ENCODE measurements around the gene PDE6G. TPM values are rescaled to one million over a fixed set of nuclear protein-coding genes. Genes with fewer than 3 reads are reported as not detected.
A peak's percentile ranks its signal among the peaks of the same experiment; 100 is the strongest.

The PDE6G gene
- total RNA-seq, 1 donor from 2014 or later = not detected

- no peak for ATAC-seq
These were observed 4.1 kb upstream of the PDE6G start for GRCh38 chr17:81660441-81660840.

- ATAC-seq = no peak
These were observed 2.7 kb upstream of the PDE6G start for GRCh38 chr17:81659038-81659437.

DNA sequence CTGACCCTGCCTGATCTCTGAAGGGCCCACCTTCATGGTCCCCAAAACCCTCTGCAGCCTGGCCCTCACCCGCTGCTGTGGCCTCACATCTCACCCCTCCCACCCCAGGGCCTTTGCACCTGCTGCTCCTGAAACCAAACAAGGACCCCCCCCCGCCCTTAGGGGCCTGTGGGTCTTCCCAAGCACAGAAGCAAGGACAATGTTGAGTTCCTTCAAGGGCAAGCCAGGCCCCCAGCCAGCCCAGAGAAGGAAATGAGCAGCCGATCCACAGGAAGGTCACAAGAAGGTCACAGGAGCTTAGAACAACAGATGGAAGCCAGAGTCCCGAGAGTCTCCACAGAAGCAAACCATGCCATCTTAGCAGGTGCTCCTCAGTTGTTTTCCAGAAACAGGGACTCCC lies 493 bp upstream of the PDE6G start:
- no peak for ATAC-seq

- ATAC-seq = no peak
These were observed 794 bp downstream of the PDE6G start for GRCh38 chr17:81655378-81656117.

GRCh38 chr17:81652906-81653771 lies 3.2 kb downstream of the PDE6G start:
- no peak for ATAC-seq

DNA sequence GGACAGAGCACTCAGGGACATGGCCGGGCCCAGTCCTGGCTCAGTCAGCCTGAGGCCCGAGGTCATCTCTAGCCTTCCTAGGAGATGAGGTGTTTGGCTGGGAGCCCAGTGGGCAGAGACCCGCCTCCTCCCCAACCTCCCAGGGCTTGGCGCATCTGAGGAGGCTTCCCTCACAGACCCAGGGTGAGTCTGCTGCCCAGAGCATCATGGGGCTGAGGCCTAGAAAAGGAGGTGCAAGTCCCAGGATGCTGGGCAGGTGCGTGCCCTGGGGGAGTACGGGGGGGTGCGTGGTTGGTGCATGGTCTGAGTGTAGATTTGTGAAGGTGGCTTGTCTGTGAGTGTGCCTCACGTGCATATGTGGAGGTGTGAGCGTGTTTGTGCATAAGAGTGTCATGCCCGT lies 4.7 kb downstream of the PDE6G start:
- peak; percentile 24 for ATAC-seq

DNA sequence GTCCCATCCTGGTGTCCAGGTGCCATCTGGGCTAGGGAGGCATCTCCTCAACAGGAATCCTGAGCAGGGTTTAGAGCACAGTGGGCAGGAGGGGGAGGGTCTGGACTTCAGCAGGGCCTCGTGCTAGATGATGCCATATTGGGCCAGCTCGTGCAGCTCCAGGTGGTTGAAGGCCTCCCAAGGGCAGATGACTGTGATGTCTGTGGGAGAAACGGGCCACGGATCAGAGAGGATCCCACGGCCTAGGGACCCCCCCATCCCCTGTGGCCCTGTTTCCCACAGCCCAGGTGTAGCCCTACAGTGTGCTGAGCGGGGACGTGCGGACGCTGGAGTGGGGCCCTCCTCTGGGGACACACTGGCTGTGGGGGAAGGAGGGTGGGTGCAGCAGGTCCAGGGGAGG lies 5.4 kb downstream of the PDE6G start:
- no peak for ATAC-seq

DNA sequence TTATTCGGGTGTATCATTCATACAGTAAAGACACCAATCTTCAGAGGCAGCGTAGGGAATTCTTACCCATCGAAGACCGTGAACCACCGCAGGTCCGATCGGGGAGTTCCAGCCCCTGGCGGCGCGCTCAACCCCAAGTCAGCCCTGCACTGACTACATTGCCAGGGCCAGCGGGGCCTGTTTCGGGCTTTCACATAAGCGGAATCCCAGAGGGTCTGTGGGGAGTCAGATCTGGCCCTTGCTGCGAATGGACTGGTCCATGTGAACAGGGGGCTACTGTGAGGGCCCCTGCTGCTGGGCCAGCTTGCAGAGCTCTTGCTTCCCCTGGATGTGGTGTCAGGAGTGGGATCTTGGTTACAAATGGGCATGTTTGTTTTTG lies 7.6 kb downstream of the PDE6G start:
- ATAC-seq = no peak

DNA sequence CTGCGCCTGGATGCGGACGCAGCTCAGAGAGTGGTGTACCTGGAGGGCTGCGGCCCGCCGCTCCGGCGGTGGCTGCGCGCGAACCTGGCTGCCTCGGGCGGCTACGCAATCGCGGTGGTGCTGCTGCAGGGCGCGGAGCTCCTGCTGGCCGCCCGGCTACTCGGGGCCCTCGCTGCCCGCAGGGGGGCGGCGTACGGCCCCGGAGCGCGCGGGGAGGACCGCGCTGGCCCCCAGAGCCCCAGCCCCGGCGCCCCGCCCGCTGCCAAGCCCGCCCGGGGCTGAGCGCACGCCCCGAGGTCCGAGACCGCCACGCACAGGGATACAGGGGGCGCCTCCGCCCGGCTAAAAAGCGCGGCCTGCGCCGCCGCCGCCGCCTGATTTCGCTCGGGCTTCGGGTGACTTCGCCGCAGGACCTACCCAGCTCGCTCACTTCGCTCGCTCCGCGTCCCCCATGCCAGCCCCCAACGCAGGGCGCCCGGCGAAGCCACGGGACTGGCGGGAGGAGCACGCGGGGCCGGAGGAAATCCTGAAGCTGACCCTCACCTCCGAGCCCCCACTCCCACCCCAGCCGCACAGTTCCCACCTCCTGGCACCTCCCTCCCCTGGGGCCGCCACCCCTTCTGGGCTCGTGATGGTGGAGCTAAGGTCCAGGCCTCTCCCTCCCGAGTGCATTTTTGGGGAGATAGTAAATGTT lies 8.2 kb downstream of the PDE6G start:
- ATAC-seq = no peak

DNA sequence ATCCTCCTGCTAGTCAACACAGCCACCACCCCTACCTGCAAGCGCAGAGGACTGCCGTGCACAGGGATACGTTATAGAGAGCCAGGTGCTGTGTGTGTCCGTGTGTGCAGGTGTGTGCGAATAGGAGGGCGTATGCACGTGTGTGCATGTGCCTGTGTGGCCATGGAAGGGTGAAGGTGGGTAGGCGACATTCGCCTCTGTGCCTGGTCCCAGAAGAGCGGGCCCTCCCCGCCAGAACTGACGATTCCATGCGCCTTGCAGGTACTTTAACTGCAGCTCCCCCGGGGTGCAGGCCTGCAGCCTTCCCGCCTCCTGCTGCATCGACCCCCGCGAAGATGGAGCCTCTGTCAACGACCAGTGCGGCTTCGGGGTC lies 8.7 kb downstream of the PDE6G start:
- ATAC-seq = no peak

- ATAC-seq = no peak
These were observed 9.3 kb downstream of the PDE6G start for GRCh38 chr17:81646869-81647600.

GRCh38 chr17:81644976-81645952 lies 11.1 kb downstream of the PDE6G start:
- no peak for ATAC-seq

DNA sequence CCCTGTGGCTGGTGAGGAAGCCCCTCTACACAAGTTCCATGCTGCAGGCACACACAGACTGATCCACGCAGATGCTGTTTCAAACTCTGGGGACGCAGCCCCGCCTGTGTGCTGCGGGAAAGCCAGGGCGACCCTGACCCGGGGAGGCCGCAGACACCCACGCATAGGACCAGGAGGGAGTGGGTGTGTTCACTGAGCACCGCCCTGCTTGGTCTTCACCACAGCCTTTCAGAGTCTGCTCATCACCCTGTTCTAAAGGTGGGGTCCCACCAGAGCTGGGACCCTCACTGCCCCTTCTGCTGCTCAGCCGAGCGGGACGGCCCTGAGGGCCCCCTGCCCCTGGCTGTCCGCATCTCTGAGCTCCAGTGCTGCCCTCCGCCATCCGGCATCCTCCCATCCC lies 11.8 kb downstream of the PDE6G start:
- ATAC-seq = no peak

- peak; percentile 91 for ATAC-seq
These were observed 14.4 kb downstream of the PDE6G start for GRCh38 chr17:81641825-81642489.

GRCh38 chr17:81640011-81640410 lies 16.3 kb downstream of the PDE6G start:
- no peak for ATAC-seq

DNA sequence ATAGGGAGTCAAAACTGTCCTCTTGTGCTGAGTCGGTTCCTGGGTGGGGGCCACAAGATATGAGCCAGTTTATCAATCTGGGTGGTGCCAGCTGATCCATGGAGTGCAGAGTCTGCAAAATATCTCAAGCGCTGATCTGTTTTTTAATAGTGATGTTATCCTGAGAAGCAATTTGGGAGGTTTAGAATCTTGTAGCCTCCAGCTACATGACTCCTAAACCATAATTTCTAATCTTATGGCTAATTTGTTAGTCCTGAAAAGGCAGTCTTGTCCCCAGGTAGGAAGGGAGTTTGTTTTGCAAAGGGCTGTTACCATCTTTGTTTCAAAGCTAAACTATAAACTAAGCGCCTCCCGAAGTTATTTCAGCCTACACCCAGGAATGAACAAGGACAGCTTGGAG lies 17.7 kb downstream of the PDE6G start:
- ATAC-seq = no peak

GRCh38 chr17:81636505-81637288 lies 19.6 kb downstream of the PDE6G start, which contains the start of the genes NPLOC4 and TSPAN10:
Gene NPLOC4, minus strand, starts transcription at chr17:81637112. Its CDS starts 182 bp downstream, at chr17:81636930.
Gene TSPAN10, plus strand, starts transcription at chr17:81637196. Its CDS starts 5,217 bp downstream, at chr17:81642413.
- peak; percentile 72 for ATAC-seq

- ATAC-seq = peak; percentile 65
These were observed 20.3 kb downstream of the PDE6G start for GRCh38 chr17:81635973-81636504.

GRCh38 chr17:81635431-81635830 lies 20.9 kb downstream of the PDE6G start:
- peak; percentile 80 for ATAC-seq
